Measurements from ENCODE around the gene ENGASE.

- TF ChIP-seq CTCF (conservative IDR thresholded peaks at IDR 0.05; ENCODE audit: low read length) (no peak), EZH2phosphoT487 (IDR thresholded peaks at IDR 0.05; ENCODE audit: borderline replicate concordance) (no peak)
Measured at GRCh38 chr17:79093270-79093669, 18.6 kb downstream of the ENGASE start.
